OCI-LY7 (cell line): ENCODE measurements around the gene CD274. TPM values are rescaled to one million over a fixed set of nuclear protein-coding genes. Genes with fewer than 3 reads are reported as not detected.

ENCODE experiments used
- BruUV-seq: library from RNA; stranded (reverse); fragments of 400-500 nt; replicated peaks from 2 replicates; lab custom pipeline; 2021; lab: Mats Ljungman, UMichigan
- CTCF ChIA-PET: fragments of 300-600 bp; sonication (Branson Sonifier 250); formaldehyde crosslinking; loops from one replicate; lab custom pipeline; 2022; ENCODE audit warnings: antibody characterized with exemption; ENCODE audit not compliant: unreplicated experiment; lab: Charles Lee
- POLR2A ChIA-PET: fragments of 300-600 bp; sonication (Branson Sonifier 250); formaldehyde crosslinking; loops from one replicate; lab custom pipeline; 2022; ENCODE audit warnings: antibody characterized with exemption; lab: Charles Lee
- DNase-seq: peaks from one replicate; pipeline ENCODE4 v3.0.0-alpha.2; 2015; ENCODE audit warnings: low spot score
- H2AFZ ChIP-seq: fragments of 200-600 bp; sonication (generic), shearing (Covaris generic); 2 replicates; pipeline ENCODE4 v1.6.1; 2014; ENCODE audit warnings: mild to moderate bottlenecking, antibody characterized with exemption, low read length, moderate library complexity
- H3K27ac ChIP-seq: fragments of 200-600 bp; sonication (generic); 2 replicates; pipeline ENCODE4 v1.5.1; 2014; ENCODE audit warnings: mixed run types, low read depth, mild to moderate bottlenecking, moderate library complexity, low read length, inconsistent platforms; ENCODE audit not compliant: poor library complexity, severe bottlenecking
- H3K36me3 ChIP-seq: fragments of 200-600 bp; sonication (generic); 2 replicates; pipeline ENCODE4 v1.6.1; 2014; ENCODE audit warnings: mild to moderate bottlenecking, antibody characterized with exemption, low read length, moderate library complexity, mixed read lengths; ENCODE audit not compliant: insufficient read depth
- H3K4me1 ChIP-seq: fragments of 200-600 bp; sonication (generic); 2 replicates; pipeline ENCODE4 v1.5.1; 2014; ENCODE audit warnings: mild to moderate bottlenecking, low read length; ENCODE audit not compliant: insufficient read depth, poor library complexity, severe bottlenecking
- H3K4me2 ChIP-seq: fragments of 200-600 bp; sonication (generic); 2 replicates; pipeline ENCODE4 v1.6.1; 2014; ENCODE audit warnings: mild to moderate bottlenecking, low read length
- H3K4me3 ChIP-seq: fragments of 200-600 bp; sonication (generic); 2 replicates; pipeline ENCODE4 v1.5.1; 2014; ENCODE audit warnings: mild to moderate bottlenecking, low read depth, low read length; ENCODE audit not compliant: poor library complexity, severe bottlenecking
- H3K79me2 ChIP-seq: fragments of 200-600 bp; sonication (generic); 2 replicates; pipeline ENCODE4 v1.6.1; 2016; ENCODE audit warnings: low read depth, mild to moderate bottlenecking, low read length, moderate library complexity, mixed read lengths; ENCODE audit not compliant: insufficient read depth
- H3K9me2 ChIP-seq: fragments of 200-600 bp; sonication (generic); 2 replicates; pipeline ENCODE4 v1.6.1; 2016; ENCODE audit warnings: mild to moderate bottlenecking, low read length, mixed read lengths; ENCODE audit not compliant: insufficient read depth
- H3K9me3 ChIP-seq: fragments of 200-600 bp; sonication (generic); 2 replicates; pipeline ENCODE4 v1.6.1; 2014; ENCODE audit warnings: mild to moderate bottlenecking, mixed run types, low read length, mixed read lengths
- H4K20me1 ChIP-seq: fragments of 200-600 bp; sonication (generic); 2 replicates; pipeline ENCODE4 v1.6.1; 2014; ENCODE audit warnings: mild to moderate bottlenecking, antibody characterized with exemption, low read length, moderate library complexity, mixed read lengths; ENCODE audit not compliant: insufficient read depth
- EZH2phosphoT487 ChIP-seq: fragments of 200-600 bp; sonication (generic); IDR thresholded peaks from 2 replicates; pipeline ENCODE4 v1.6.1; 2018; ENCODE audit warnings: low read depth, borderline replicate concordance, mild to moderate bottlenecking, mixed run types, antibody characterized with exemption, low read length, moderate library complexity, mixed read lengths
- intact Hi-C: fragments of 100-400 bp; cut with micrococcal nuclease; formaldehyde crosslinking; loops from one replicate; pipeline ENCODE4 v1.10.0; 2022; ENCODE audit not compliant: unreplicated experiment
- total RNA-seq, 2 experiments: library from RNA; depleted of rRNA in 1 of 2; stranded (reverse); fragments of >200 nt in 1 of 2; shearing (Covaris generic) in 1 of 2; gene quantifications; 2 replicates each; pipeline ENCODE4 v1.2.3, GENCODE V29; 2014 to 2022
- TF ChIP-seq, protein P1 (sequence below): fragments of 200-600 bp; sonication (generic); conservative IDR thresholded peaks from 2 replicates; pipeline ENCODE4 v1.5.1; 2014; ENCODE audit warnings: mild to moderate bottlenecking, antibody characterized with exemption, low read length, moderate library complexity, mixed read lengths

The CD274 gene
- total RNA-seq, 2 experiments from 2014 or later = 0.15 to 0.57 TPM

DNA sequence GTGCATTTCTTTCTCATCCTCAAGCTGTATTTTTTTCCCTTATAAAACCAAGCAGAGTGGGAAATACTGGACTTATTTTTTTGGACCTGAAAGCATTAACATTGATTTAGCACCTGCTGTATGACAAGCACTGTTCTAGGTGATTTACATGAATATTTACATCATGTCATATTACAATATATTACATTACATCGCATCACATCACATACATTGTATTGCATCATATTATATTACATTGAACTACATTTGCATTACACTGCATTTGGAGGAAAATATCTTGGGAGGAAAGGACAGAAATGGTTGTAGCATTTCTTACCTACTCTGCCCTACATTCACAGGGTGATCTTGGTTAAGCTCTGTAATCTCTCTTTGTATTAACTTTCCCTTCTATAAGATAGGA is 48.8 kb downstream of the CD274 start:
- no TSS peak for BruUV-seq
- Histone ChIP-seq H3K36me3 (no peaks in the 10 kb centered on the region), H3K27ac (no peak overlapping the region), H3K9me3 (no peaks in the 10 kb centered on the region), H3K4me1 (no peaks in the 10 kb centered on the region), H2AFZ (no peak overlapping the region), H3K4me3 (no peak overlapping the region), H4K20me1 (no peaks in the 10 kb centered on the region), H3K79me2 (no peaks in the 10 kb centered on the region), H3K9me2 (no peaks in the 10 kb centered on the region), H3K4me2 (no peak overlapping the region)
- ChIA-PET CTCF (no interaction called here), POLR2A (interaction anchor here (1.3 to 1.6 kb wide), 3 partner anchors 9 to 20 kb away, joined by 3 to 5 read pairs (median 4); partner anchors contain the start of gene PDCD1LG2)
- TF ChIP-seq, protein P1, sequence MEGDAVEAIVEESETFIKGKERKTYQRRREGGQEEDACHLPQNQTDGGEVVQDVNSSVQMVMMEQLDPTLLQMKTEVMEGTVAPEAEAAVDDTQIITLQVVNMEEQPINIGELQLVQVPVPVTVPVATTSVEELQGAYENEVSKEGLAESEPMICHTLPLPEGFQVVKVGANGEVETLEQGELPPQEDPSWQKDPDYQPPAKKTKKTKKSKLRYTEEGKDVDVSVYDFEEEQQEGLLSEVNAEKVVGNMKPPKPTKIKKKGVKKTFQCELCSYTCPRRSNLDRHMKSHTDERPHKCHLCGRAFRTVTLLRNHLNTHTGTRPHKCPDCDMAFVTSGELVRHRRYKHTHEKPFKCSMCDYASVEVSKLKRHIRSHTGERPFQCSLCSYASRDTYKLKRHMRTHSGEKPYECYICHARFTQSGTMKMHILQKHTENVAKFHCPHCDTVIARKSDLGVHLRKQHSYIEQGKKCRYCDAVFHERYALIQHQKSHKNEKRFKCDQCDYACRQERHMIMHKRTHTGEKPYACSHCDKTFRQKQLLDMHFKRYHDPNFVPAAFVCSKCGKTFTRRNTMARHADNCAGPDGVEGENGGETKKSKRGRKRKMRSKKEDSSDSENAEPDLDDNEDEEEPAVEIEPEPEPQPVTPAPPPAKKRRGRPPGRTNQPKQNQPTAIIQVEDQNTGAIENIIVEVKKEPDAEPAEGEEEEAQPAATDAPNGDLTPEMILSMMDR = no peak
- TF ChIP-seq EZH2phosphoT487 = no peak
- intact Hi-C loops = no loop called here
- DNase-seq = no peak

DNA sequence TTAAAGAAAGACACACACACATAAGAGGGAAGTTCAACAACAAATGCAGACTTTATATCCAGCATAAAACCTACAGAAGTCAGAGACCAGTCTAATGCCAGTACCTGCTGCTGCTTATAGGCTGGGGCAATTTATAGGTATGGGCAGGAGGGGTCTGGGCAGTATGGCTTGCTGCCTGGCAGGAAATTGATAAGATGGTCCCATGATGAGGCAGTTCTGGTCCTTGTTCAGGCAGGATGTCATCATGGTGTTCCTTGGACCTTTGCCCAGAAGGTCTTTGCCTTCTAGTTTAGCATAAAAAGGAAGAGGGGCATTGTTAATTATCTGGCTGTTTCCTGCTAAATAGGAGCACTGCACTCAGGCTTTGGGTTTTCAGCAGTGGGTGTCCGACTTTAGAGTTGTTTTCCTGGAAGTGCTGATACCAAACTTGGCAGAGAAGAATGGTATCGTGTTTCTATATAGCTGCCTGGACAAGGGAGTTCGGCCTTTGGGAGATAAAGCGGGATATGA is 49.6 kb downstream of the CD274 start:
- Histone ChIP-seq H3K36me3 (no peaks in the 10 kb centered on the region), H3K4me3 (no peak overlapping the region), H3K9me3 (no peaks in the 10 kb centered on the region), H3K27ac (no peak overlapping the region), H3K9me2 (no peaks in the 10 kb centered on the region), H3K79me2 (no peaks in the 10 kb centered on the region), H3K4me2 (no peak overlapping the region), H4K20me1 (no peaks in the 10 kb centered on the region), H2AFZ (no peak overlapping the region), H3K4me1 (no peaks in the 10 kb centered on the region)
- DNase-seq = no peak
- CTCF ChIA-PET = no interaction called here
- POLR2A ChIA-PET = interaction anchor here (1.3 to 1.6 kb wide), 2 partner anchors 10 to 21 kb away, joined by 3 to 5 read pairs; no protein-coding TSS in a partner anchor
- no peak for TF ChIP-seq EZH2phosphoT487
- TF ChIP-seq, protein P1 = no peak
- intact Hi-C loops = no loop called here
- no TSS peak for BruUV-seq

DNA sequence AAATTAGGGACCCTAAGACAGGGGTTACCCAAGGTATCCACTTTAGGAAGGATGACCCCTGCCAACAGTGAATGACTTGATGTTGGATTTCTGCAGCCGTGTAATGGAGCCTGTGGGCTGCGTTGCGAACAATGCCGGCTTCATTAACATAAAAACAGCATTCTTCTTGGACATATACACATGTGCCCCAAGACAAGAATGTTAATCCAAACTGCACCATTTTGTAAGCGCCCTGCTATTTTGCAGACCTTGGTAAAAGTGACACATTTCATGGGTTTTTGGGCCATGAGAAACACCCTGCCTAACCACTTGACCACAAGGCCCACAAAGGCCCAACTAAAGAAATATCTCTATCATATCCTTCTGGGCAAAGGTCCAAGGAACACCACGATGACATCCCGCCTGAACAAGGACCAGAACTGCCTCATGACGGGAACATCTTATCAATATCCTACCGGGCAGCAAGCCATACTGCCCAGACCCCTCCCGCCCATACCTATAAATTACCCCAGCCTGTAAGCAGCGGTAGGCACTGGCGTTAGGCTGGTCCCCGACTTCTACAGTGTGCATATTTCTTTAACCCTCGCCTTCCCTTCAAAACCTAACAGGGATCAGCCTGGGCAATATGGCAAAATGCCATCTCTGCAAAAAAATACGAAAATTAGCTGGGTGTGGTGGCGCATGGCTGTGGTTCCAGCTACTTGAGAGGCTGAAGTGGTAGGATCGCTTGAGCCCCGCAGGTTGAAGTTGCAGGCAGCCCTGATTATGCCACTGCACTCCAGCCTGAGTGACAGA is 50.3 kb downstream of the CD274 start:
- no peaks in the 10 kb centered on the region for H4K20me1 ChIP-seq
- CTCF ChIA-PET = no interaction called here
- H3K9me3 ChIP-seq = no peaks in the 10 kb centered on the region
- no peaks in the 10 kb centered on the region for H3K36me3 ChIP-seq
- no peak overlapping the region for H3K27ac ChIP-seq
- POLR2A ChIA-PET = no interaction called here
- no peak overlapping the region for H3K4me3 ChIP-seq
- no peaks in the 10 kb centered on the region for H3K79me2 ChIP-seq
- H3K4me1 ChIP-seq = no peaks in the 10 kb centered on the region
- H2AFZ ChIP-seq = no peak overlapping the region
- BruUV-seq = no TSS peak
- DNase-seq = no peak
- TF ChIP-seq, protein P1 = no peak
- no peak for TF ChIP-seq EZH2phosphoT487
- no peaks in the 10 kb centered on the region for H3K9me2 ChIP-seq
- no peak overlapping the region for H3K4me2 ChIP-seq
- intact Hi-C loops = no loop called here
